Glutamatergic neuron (in vitro differentiated cells): ENCODE data around the gene MINDY4. TPM values are rescaled to one million over a fixed set of nuclear protein-coding genes. Genes with fewer than 3 reads are reported as not detected.
"Not testable (repeated sequence)": the region's sequence is repeated elsewhere in the genome, so short reads cannot be mapped to it uniquely, and the experiment has no call there.

Experiments used
- DNase-seq: peaks from one replicate; pipeline ENCODE4 v3.0.0; 2022
- H3K27ac Mint-ChIP-seq: one replicate; pipeline ENCODE4 v1.8.0; 2020; ENCODE audit warnings: mild to moderate bottlenecking, mixed read lengths, inconsistent platforms; ENCODE audit not compliant: unreplicated experiment
- H3K27me3 Mint-ChIP-seq: one replicate; pipeline ENCODE4 v1.8.0; 2020; ENCODE audit warnings: mild to moderate bottlenecking, moderate library complexity, mixed read lengths, inconsistent platforms; ENCODE audit not compliant: unreplicated experiment
- H3K36me3 Mint-ChIP-seq: one replicate; pipeline ENCODE4 v1.8.0; 2020; ENCODE audit warnings: mild to moderate bottlenecking, mixed read lengths, inconsistent platforms; ENCODE audit not compliant: unreplicated experiment
- H3K4me1 Mint-ChIP-seq: one replicate; pipeline ENCODE4 v1.8.0; 2020; ENCODE audit warnings: mild to moderate bottlenecking, low read depth, mixed read lengths, inconsistent platforms; ENCODE audit not compliant: unreplicated experiment
- H3K4me3 Mint-ChIP-seq: one replicate; pipeline ENCODE4 v1.8.0; 2020; ENCODE audit warnings: mild to moderate bottlenecking, mixed read lengths, inconsistent platforms; ENCODE audit not compliant: unreplicated experiment
- H3K9me3 Mint-ChIP-seq: one replicate; pipeline ENCODE4 v1.8.0; 2020; ENCODE audit warnings: mild to moderate bottlenecking, moderate library complexity, mixed read lengths, inconsistent platforms; ENCODE audit not compliant: unreplicated experiment
- total RNA-seq: library from RNA; stranded (reverse); fragmentation: NEBNext Ultra II Directional; extraction: Animal tissue kit (Norgen Biotek cat#: 25700); gene quantifications from one replicate; pipeline ENCODE4 v1.2.1, GENCODE V29; 2021; ENCODE audit not compliant: unreplicated experiment
- TF ChIP-seq, protein P1 (sequence below): fragments of 200-600 bp; sonication (generic); IDR thresholded peaks from one replicate; pipeline ENCODE4 v1.5.0; 2021; ENCODE audit not compliant: partially characterized antibody, unreplicated experiment

Gene MINDY4
- total RNA-seq, 1 donor from 2014 or later: 2.3 TPM

DNA sequence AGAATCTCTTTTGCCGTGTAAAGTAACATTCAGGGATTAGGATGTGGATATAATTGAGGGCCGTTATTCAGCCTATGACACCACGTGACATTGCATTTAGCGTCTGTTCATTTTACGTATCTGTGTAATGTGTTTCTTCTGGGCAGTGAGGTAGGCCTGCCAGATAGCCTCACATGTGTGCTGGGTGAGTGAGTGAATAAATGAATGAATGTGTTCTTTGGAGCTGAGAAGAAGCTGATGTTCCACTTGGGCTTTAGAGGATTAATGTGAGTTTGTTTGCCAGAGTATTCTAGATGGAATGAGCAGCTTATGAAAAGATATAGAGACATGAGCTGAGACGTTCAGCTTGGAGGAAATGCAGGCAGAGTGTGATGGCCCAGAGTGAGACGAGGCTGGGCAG lies 55.0 kb downstream of the MINDY4 start:
- Mint-ChIP-seq H3K36me3 (no peaks in the 10 kb centered on the region), H3K27ac (no peak overlapping the region), H3K4me1 (no peaks in the 10 kb centered on the region), H3K4me3 (no peak overlapping the region), H3K9me3 (no peaks in the 10 kb centered on the region), H3K27me3 (no peaks in the 10 kb centered on the region)
- DNase-seq: no peak
- TF ChIP-seq, protein P1, sequence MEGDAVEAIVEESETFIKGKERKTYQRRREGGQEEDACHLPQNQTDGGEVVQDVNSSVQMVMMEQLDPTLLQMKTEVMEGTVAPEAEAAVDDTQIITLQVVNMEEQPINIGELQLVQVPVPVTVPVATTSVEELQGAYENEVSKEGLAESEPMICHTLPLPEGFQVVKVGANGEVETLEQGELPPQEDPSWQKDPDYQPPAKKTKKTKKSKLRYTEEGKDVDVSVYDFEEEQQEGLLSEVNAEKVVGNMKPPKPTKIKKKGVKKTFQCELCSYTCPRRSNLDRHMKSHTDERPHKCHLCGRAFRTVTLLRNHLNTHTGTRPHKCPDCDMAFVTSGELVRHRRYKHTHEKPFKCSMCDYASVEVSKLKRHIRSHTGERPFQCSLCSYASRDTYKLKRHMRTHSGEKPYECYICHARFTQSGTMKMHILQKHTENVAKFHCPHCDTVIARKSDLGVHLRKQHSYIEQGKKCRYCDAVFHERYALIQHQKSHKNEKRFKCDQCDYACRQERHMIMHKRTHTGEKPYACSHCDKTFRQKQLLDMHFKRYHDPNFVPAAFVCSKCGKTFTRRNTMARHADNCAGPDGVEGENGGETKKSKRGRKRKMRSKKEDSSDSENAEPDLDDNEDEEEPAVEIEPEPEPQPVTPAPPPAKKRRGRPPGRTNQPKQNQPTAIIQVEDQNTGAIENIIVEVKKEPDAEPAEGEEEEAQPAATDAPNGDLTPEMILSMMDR: no peak

DNA sequence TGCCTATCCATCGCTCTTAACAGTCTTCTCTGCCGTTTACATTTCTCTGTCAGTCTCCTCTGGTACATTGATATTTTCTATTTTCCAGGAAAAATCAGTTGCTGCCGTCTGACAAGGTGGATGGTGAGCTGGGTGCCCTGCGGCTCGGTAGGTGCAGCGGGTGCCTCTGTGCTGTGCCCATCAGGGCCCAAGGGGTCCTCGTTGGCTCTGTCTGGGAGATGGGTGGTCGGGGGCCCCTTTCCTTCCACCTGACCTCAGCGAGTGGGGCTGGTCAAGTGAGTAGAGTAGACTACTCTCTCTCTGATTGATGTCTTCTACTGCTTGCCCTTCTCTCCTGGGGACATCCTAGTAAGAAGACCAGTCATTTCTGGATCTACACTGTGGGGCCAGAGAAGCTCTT lies 57.4 kb downstream of the MINDY4 start:
- no peaks in the 10 kb centered on the region for H3K27me3 Mint-ChIP-seq
- DNase-seq: no peak
- no peak overlapping the region for H3K27ac Mint-ChIP-seq
- H3K36me3 Mint-ChIP-seq: peaks cover 11% of the 10 kb centered on the region
- TF ChIP-seq, protein P1: no peak
- H3K4me1 Mint-ChIP-seq: no peaks in the 10 kb centered on the region
- H3K4me3 Mint-ChIP-seq: no peak overlapping the region
- H3K9me3 Mint-ChIP-seq: peaks cover 1% of the 10 kb centered on the region

DNA sequence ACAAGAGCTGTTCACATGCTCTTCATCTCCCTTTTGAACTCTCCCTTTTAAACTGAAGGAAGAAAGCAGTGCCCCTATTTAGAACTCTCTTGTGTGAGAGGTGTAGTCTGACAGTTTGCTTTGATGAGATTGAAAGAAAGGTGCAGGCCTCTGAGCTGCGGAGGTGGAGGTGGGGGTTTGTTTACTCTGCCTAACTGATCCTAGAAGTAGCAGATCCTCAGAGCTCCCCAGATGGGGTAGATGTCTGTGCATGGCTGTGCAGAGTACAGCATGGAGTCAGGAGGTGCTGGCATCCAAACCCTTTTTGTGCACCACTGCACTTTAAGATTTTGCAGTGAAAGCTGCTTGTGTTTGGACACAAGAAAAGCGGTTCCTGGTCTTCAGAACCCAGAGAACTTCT lies 58.3 kb downstream of the MINDY4 start:
- H3K27me3 Mint-ChIP-seq: no peaks in the 10 kb centered on the region
- peaks cover 12% of the 10 kb centered on the region for H3K36me3 Mint-ChIP-seq
- DNase-seq: no peak
- no peak overlapping the region for H3K4me3 Mint-ChIP-seq
- TF ChIP-seq, protein P1: no peak
- H3K27ac Mint-ChIP-seq: no peak overlapping the region
- H3K4me1 Mint-ChIP-seq: no peaks in the 10 kb centered on the region
- H3K9me3 Mint-ChIP-seq: peaks cover 1% of the 10 kb centered on the region

DNA sequence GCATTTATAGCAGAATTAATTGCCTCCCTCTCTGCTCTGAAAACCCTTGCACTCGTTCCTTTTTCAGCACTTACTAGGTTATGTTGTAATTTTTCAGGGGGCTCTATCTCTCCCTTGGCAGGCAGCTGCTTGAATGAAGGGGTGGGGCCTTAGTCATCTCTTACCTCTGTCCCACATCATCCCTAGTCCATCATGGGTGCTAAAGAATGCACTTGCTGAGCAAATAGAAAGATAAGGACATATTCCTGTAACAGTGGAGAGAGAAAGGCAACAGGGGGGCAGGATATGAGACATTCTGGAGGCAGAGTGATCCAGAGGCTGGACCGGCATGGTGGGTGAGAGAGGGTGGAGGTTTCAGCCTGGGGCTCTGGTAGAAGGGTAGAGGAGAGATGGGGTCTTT lies 60.0 kb downstream of the MINDY4 start:
- Mint-ChIP-seq H3K36me3 (peaks cover 20% of the 10 kb centered on the region), H3K27ac (no peak overlapping the region), H3K4me1 (no peaks in the 10 kb centered on the region), H3K27me3 (no peaks in the 10 kb centered on the region), H3K9me3 (peaks cover 5% of the 10 kb centered on the region), H3K4me3 (no peak overlapping the region)
- DNase-seq: no peak
- TF ChIP-seq, protein P1: no peak

DNA sequence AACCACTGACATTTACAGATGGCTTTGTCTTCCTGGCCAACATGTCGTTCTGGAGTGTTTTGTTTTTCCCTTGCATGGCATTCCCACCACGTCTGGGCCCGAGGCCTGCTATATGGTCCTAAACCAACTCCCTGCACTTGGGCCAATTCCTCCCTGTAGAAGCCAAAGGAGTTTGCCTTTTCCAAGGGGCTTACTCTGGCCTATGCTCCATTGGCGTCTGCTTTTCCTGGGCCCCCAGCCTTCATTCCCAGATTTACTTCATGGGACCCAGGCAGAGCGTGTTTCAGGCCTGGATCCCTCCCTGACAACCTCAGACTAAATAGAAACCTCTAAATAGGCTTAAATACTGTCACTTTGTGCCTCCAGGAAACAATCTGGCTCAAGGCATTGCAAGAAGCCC lies 60.7 kb downstream of the MINDY4 start:
- TF ChIP-seq, protein P1: no peak
- no peak for DNase-seq
- no peaks in the 10 kb centered on the region for H3K4me1 Mint-ChIP-seq
- peaks cover 5% of the 10 kb centered on the region for H3K9me3 Mint-ChIP-seq
- H3K27me3 Mint-ChIP-seq: no peaks in the 10 kb centered on the region
- no peak overlapping the region for H3K4me3 Mint-ChIP-seq
- H3K27ac Mint-ChIP-seq: no peak overlapping the region
- peaks cover 20% of the 10 kb centered on the region for H3K36me3 Mint-ChIP-seq

DNA sequence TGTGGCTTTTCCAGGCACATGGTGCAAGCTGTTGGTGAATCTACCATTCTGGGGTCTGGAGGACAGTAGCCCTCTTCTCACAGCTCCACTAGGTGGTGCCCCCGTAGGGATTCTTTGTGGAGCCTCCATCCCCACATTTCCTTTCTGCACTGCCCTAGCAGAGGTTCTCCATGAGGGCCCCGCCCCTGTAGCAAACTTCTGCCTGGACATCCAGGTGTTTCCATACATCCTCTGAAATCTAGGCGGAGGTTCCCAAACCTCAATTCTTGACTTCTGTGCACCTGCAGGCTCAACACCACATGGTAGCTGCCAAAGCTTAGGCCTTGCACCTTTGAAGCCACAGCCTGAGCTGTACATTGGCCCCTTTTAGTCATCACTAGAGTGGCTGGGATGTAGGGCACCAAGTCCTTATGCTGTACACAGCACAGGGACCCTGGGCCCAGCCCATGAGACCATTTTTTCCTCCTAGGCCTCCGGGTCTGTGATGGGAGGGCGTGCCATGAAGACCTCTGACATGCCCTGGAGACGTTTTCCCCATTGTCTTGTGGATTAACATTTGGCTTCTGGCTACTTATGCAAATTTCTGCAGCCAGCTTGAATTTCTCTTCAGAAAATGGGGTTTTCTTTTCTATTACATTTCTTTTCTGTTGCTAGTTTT lies 62.9 kb downstream of the MINDY4 start:
- not testable (repeated sequence) for H3K27ac Mint-ChIP-seq, H3K4me1 Mint-ChIP-seq, H3K4me3 Mint-ChIP-seq, H3K27me3 Mint-ChIP-seq, H3K9me3 Mint-ChIP-seq, DNase-seq
- peaks cover 20% of the 10 kb centered on the region for H3K36me3 Mint-ChIP-seq
